GM13976 (cell line): ENCODE measurements around the gene ELOVL6.

Source experiments
- DNase-seq: peaks from one replicate; pipeline ENCODE4 v3.0.0; 2012; ENCODE audit warnings: low spot score
- in situ Hi-C: fragments of 300-500 bp; cut with MboI; formaldehyde crosslinking; loops from one replicate; pipeline ENCODE4 v1.12.0; 2022; ENCODE audit warnings: low sequenced_read_pairs, mixed read lengths, inconsistent platforms; ENCODE audit not compliant: unreplicated experiment
- TF ChIP-seq, protein P1 (sequence below): IDR thresholded peaks from 2 replicates; pipeline ENCODE4 v1.5.1; 2012; ENCODE audit warnings: borderline replicate concordance, mild to moderate bottlenecking; ENCODE audit not compliant: insufficient read depth; ENCODE audit errors: extremely low read depth, missing control alignments, control extremely low read depth

Gene ELOVL6

DNA sequence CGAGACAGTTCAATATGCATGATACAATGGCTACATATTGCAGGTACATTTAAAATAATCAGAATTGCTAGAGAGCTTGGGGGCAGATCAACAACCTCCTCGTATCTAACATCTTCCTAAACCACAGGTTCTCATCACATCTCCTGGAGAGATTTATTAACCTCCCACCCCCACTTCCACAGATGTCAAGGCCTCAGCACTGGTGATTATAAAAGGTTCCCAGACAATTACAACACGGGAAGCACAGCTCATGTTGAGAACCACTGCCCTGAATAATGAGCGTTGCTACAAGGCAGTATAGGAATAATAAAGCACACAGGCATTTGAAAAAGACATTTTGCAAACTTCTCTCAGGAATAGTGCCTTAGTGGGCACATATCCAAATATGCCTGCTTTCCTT lies 42.8 kb downstream of the ELOVL6 start:
- in situ Hi-C loops: no loop called here
- no peak for DNase-seq
- TF ChIP-seq, protein P1, sequence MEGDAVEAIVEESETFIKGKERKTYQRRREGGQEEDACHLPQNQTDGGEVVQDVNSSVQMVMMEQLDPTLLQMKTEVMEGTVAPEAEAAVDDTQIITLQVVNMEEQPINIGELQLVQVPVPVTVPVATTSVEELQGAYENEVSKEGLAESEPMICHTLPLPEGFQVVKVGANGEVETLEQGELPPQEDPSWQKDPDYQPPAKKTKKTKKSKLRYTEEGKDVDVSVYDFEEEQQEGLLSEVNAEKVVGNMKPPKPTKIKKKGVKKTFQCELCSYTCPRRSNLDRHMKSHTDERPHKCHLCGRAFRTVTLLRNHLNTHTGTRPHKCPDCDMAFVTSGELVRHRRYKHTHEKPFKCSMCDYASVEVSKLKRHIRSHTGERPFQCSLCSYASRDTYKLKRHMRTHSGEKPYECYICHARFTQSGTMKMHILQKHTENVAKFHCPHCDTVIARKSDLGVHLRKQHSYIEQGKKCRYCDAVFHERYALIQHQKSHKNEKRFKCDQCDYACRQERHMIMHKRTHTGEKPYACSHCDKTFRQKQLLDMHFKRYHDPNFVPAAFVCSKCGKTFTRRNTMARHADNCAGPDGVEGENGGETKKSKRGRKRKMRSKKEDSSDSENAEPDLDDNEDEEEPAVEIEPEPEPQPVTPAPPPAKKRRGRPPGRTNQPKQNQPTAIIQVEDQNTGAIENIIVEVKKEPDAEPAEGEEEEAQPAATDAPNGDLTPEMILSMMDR: no peak

GRCh38 chr4:110154582-110154981 lies 43.8 kb downstream of the ELOVL6 start:
- TF ChIP-seq, protein P1: no peak
- no peak for DNase-seq
- in situ Hi-C loops: no loop called here

GRCh38 chr4:110152386-110152785 lies 46.0 kb downstream of the ELOVL6 start:
- TF ChIP-seq, protein P1: no peak
- DNase-seq: no peak
- in situ Hi-C loops: no loop called here

DNA sequence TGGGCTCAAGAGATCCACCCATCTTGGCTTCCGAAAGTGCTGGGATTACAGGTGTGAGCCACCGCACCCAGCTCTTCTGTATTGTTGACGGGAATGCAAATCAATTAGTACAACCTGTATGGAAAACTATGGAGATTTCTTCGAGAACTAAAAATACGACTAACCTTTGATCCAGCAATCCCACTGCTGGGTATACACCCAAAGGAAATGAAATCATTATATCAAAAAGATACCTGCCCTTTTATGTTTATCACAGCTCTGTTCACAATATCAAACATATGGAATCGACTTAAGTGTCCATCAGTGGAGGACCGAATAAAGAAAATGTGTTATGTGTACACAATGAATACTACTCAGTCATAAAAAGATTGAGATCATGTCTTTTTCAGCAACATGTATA lies 49.3 kb downstream of the ELOVL6 start:
- TF ChIP-seq, protein P1: no peak
- in situ Hi-C loops: no loop called here
- DNase-seq: no peak

GRCh38 chr4:110142461-110142860 lies 56.0 kb downstream of the ELOVL6 start:
- TF ChIP-seq, protein P1: no peak
- DNase-seq: no peak
- in situ Hi-C loops: no loop called here

DNA sequence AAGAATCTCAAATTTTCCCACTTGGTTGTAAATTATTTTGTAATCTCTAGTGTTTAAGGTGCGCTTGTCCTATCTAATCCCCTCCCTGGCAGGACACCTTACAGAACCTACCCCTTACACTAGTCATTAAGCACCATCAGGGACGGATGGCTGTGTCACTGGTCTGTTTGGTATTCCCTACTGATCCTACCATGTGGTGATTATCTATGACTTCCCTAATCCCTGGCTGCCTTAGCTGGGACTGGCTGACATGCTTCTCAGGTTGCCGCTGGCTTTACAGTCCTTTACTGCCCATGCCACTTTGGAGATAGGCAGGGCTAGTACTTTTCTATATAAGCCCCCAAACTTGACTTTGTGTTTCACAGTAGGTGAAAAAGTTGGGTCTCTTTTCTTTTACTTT lies 58.6 kb downstream of the ELOVL6 start:
- no peak for DNase-seq
- TF ChIP-seq, protein P1: no peak
- in situ Hi-C loops: no loop called here

GRCh38 chr4:110139111-110139510 lies 59.3 kb downstream of the ELOVL6 start:
- no peak for DNase-seq
- TF ChIP-seq, protein P1: no peak
- in situ Hi-C loops: no loop called here
